Activated T-cell treated with anti-CD3 and anti-CD28 coated beads for 24 hours (primary cell): ENCODE results near the gene C2CD4C.
A peak's percentile ranks its signal among the peaks of the same experiment; 100 is the strongest.
"Not testable (repeated sequence)": the region's sequence is repeated elsewhere in the genome, so short reads cannot be mapped to it uniquely, and the experiment has no call there.

Experiments
- DNase-seq: peaks from one replicate; pipeline ENCODE4 v3.0.0-alpha.2; 2020; ENCODE audit warnings: low read depth

The C2CD4C gene

DNA sequence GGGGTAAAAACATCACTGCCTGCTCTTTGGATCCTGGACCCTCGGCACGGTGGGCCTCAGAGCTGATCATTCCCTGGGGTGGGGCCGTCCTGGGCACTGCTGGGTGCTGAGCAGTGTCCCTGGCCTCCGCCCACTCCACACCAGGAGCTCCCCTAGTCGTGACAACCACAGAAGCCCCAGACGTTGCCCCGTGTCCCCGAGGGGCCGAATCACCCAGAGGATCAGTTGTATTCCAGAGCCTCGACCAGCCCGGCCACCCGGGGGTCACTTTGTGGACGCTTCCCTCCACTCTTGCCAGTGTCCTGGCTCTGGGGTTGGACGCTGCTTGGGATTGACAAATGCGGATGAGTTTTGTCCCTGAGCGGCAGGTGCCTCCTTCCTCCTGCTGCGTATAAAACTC is 10.2 kb downstream of the C2CD4C start:
- no peak for DNase-seq

DNA sequence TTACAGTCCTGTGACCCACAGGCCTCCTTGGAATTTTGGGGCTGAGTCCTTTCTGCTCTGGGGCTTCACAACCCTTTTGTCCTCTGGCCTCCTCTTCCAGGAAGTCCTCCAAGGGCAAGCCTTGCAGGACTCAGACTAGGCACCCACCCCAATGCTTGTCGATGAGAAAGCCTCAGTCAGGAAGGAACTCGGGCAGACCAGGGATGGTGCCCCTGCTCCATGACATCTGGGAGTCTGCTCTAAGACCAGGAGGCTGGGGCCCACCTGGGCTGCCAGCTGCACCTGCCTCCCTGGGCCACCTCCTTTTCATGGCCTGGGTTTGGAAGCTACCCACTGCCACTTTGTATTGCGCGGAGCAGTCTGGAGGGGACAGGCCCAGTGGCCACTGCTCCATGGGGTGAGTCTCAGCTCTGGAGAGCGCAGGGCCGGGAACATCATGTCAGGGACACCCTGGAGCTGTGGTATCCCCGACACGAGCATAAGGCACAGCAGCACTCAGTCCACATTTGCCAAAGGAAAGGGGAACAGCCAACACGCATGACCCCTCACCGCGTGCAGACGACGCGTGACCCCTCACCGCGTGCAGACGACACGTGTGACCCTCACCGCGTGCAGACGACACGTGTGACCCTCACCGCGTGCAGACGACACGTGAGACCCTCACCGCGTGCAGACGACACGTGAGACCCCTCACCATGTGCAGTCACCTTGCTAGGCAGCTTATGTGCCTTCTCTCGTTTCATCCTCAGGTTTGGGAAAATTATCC is 10.8 kb downstream of the C2CD4C start:
- DNase-seq = no peak

DNA sequence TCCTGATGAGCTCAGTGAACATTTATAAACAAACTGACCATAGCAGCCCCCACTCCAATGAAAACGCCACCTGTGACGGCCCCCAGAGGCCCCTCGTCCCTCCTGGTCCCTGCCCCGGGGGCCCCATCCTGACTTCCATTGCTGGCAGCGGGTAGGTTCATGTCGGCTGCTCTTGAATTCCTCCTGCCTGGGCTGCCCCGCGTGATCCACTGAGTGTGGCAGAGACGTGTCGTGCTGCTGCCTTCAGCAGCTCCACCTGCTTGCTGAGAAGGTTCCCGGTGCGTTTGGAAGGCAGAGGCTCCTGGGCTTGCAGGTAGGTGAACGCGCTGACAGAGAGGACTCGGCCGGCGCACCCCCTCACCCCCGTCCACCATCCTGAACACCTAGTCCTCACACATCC is 11.6 kb downstream of the C2CD4C start:
- DNase-seq = no peak

DNA sequence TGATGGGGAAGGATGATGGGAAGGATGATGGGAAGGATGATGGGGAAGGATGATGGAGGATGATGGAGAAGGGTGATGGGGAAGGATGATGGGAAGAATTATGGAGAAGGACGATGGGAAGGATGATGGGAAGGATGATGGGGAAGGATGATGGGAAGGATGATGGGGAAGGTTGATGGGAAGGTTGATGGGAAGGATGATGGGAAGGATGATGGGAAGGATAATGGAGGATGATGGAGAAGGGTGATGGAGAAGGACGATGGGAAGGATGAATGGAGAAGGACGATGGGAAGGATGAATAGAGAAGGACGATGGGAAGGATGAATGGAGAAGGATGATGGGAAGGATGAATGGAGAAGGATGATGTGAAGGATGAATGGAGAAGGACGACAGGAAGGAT is 13.5 kb downstream of the C2CD4C start:
- DNase-seq = no peak

DNA sequence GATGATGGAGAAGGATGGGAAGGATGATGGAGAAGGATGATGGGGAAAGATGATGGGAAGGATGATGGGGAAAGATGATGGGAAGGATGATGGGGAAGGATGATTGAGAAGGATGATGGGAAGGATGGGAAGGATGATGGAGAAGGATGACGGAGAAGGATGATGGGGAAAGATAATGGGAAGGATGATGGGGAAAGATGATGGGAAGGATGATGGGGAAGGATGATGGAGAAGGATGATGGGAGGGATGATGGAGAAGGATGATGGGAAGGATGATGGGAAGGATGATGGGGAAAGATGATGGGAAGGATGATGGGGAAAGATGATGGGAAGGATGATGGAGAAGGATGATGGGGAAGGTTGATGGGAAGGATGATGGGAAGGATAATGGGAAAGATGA is 14.1 kb downstream of the C2CD4C start:
- DNase-seq = not testable (repeated sequence)

DNA sequence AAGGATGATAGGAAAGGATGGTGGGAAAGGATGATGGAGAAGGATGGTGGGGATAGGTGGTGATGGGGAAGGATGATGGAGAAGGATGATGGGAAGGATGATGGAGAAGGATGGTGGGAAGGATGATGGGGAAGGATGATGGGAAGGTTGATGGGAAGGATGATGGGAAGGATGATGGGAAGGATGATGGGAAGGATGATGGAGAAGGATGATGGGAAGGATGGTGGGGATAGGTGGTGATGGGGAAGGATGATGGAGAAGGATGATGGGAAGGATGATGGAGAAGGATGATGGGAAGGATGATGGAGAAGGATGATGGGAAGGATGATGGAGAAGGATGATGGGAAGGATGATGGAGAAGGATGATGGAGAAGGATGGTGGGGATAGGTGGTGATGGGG is 15.4 kb downstream of the C2CD4C start:
- DNase-seq = not testable (repeated sequence)

DNA sequence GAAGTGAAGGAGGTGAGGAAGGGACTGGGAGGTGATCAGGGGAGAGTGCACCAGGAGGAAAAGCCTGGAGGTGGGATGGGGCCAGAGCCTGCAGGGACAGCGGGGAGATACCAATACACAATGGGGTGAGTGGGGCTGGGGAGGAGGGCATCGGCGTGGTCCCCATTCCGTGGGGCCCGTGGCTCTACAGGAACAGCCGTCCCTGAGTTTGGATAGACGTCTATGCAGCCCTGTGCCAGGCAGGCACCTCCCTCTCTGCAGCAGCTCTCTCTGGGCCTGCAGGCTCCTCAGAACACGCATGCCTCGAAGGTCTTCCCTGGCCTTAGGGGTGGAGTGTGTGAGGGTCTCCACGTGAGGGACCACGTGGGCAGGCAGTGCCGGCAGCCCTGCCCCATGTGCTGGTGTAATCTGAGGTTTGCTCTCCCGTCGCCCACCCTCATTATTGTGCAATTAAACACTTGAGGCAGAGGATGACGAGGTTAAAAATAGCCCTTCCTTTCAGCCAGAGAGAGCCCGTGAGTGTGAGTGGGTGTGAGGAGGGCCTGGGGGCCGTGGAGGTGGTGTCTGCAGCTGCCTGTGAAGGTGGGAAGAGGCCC is 16.5 kb downstream of the C2CD4C start:
- DNase-seq = no peak

DNA sequence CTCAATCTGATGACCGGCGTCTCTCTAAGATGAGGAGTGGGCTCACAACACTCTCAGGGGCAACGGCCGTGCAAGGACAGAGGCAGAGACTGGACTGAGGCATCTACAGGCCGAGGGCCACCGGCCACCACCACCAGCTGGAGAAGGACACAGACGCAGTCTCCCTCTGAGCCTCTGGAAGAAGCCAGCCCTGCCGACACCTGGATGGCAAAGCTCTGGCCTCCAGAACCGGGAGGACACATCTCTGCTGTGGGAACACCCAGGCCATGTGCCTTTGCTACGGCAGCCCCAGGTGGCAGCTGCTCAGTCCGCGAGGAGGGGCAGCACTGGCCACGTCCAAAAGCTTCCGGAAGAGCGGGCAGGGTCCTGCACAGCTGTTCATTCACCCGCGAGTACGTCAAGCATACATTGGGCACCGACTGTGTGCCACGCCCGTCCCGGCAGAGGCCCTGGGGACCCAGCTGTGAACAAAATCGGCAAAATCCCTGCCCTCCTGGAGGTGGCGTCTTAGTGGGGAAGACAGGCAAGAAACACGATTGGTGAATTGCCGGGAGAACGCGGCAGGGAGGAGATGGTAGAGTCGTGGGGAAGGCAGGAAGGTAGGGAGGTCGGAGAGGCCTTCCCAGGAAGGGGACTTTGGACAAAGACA is 17.1 kb downstream of the C2CD4C start:
- DNase-seq = no peak

DNA sequence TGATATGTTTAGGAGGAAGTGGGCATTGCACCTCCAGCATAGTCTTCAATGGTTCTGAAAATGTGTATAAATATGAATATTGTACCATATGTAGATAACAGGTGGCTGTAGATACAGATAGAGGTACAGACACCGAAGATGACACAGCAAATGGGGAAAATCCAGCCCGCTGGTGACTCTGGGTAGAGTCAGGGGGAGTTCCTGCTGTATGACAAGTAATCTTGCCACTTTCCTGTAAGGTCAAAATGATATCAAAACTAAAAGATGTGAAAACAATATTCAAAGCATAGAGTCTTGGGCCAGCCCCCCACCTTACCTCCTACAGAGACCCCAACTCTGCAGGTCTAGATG is 17.8 kb downstream of the C2CD4C start:
- no peak for DNase-seq

DNA sequence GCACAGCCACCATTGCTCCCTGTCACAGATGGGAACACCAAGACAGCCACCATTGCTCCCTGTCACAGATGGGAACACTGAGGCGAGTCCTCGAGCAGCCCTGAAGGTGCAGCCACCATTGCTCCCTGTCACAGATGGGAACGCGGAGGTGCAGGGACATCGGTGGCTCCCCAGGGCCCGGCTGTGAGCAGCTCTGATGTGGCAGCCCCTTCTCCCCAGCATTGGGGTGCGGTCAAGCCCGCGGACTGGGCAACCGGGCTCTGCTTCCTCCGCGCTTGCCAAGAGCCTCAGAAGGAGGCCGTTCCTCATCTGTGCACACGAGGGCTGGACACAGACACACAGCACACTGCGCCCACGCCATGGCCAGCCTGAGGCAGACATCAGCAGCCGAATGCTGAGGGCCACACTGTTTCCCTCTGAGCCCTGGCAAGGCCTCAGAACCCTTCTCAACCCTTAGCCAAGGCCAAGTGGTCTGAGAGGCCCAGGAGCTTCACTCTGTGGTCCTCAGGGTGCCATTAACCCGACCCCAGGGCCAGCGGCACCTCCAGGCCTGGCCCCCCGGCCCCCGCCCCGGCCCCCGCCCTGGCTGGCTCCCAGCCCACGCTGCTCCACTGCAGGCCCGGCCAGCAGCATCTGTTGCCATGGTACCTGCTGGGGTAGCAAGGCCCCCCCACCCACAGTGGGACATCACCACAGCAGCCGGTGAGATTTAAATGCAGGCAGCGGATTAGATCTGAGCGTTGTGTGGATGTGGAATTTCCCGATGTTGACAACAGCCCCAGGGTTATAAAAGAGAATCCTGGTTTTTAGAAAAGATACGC is 18.4 kb downstream of the C2CD4C start:
- no peak for DNase-seq

DNA sequence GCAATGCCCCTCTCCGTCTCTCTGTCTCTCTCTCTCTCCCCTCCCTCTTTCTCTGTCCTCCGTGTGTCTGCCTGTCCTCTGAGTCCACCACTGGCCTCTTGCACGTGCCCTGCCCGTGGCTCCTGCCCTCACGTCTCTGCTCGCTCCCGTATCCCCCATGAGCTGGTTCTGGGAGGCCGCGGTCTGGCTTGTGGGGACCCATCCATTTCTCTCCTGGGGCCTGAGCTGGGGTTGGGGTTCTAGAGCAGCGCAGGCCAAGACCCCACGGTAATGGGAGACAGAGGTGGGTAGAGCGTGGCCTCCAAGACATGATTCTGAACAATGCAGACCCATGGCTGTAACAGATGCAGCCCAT is 19.0 kb downstream of the C2CD4C start:
- DNase-seq = no peak

DNA sequence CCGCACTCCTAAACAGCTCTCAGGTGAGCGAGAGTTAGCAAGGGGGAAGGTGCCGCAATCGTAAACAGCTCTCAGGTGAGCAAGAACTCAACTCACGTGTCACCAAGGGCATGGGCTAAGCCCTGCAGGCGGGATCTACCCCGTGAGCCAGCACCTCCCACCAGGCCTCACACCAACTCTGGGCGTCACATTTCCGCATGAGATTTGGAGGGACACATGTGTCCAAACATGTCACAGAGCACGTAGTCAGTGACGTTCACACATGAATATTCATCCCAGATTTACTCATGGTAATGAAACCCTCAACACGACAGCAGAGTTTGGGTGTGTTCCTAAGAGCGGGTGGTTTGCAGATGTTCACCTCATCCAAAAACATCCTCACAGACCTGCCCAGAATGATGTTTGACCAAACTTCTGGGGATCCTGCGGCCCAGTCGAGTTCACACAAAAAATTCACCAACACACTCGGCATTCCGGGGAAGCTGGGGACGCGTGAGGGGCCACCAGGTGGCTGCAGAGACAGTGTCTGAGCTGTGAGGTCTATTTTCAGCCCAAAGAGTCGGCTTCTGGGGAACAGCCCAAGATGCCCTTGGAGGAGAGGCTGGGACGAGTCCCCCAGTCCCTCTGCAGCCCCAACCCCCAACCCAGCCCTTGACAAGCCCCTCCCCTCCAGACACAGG is 19.6 kb downstream of the C2CD4C start:
- DNase-seq = no peak

DNA sequence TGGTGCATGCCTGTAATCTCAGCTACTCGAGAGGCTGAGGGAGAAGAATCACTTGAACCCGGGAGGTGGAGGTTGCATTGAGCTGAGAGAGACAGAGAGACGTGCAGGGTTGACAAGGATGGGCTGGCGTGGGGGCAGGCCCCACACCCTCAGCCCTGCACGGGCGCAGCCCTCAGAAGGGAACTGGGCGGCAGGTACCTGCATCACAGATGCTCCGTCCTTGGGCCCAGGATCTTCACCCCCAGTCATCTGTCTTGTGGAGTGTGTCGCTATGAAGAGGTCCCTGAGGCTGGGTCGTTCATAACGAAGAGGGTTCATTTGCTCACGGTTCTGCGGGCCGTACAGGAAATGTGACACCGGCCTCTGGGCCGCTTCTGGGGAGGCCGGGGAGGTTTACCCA is 20.3 kb downstream of the C2CD4C start:
- DNase-seq = no peak

DNA sequence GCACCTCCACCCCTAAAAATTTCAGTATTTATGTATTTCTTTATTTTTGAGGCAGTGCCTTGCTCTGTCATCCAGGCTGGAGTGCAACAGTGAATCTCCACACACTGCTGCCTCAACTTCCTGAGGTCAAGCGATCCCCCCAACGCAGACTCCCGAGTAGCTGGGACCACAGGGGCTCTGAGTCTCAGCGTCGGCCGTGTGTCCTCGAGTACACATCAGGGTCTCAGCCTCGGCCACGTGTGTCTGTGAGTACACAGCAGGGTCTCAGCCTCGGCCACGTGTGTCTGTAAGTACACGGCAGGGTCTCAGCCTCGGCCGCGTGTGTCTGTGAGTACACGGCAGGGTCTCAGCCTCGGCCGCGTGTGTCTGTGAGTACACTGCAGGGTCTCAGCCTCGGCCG is 21.2 kb downstream of the C2CD4C start:
- DNase-seq = no peak

DNA sequence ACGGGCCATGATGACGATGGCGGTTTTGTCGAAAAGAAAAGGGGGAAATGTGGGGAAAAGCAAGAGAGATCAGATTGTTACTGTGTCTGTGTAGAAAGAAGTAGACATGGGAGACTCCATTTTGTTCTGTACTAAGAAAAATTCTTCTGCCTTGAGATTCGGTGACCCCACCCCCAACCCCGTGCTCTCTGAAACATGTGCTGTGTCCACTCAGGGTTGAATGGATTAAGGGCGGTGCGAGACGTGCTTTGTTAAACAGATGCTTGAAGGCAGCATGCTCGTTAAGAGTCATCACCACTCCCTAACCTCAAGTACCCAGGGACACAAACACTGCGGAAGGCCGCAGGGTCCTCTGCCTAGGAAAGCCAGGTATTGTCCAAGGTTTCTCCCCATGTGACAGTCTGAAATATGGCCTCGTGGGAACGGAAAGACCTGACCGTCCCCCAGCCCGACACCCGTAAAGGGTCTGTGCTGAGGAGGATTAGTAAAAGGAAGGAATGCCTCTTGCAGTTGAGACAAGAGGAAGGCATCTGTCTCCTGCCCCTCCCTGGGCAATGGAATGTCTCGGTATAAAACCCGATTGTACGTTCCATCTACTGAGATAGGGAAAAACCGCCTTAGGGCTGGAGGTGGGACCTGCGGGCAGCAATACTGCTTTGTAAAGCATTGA is 22.2 kb downstream of the C2CD4C start:
- DNase-seq = not testable (repeated sequence)

DNA sequence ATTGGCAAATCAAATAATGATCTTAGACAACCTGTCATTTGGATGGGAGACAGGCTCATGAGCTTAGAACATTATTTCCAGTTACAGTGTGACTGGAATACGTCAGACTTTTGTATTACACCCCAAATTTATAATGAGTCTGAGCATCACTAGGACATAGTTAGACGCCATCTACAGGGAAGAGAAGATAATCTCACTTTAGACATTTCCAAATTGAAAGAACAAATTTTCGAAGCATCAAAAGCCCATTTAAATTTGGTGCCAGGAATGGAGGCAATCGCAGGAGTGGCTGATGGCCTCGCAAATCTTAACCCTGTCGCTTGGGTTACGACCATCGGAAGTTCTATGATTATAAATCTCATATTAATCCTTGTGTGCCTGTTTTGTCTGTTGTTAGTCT is 22.8 kb downstream of the C2CD4C start:
- DNase-seq = not testable (repeated sequence)

DNA sequence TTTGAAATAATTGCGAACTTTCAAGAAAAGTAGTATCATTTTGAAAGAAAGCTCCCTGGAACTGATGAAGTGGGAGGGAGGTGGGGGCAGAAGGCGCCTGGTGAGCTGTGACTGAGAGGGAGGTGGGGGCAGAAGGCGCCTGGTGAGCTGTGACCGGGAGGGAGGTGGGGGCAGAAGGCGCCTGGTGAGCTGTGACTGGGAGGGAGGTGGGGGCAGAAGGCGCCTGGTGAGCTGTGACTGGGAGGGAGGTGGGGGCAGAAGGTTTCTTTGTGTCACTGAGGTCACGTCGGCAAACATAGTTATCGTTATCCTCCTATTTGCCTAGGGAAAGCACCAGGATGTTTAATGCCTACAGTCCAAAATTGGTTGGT is 24.2 kb downstream of the C2CD4C start:
- DNase-seq = no peak

DNA sequence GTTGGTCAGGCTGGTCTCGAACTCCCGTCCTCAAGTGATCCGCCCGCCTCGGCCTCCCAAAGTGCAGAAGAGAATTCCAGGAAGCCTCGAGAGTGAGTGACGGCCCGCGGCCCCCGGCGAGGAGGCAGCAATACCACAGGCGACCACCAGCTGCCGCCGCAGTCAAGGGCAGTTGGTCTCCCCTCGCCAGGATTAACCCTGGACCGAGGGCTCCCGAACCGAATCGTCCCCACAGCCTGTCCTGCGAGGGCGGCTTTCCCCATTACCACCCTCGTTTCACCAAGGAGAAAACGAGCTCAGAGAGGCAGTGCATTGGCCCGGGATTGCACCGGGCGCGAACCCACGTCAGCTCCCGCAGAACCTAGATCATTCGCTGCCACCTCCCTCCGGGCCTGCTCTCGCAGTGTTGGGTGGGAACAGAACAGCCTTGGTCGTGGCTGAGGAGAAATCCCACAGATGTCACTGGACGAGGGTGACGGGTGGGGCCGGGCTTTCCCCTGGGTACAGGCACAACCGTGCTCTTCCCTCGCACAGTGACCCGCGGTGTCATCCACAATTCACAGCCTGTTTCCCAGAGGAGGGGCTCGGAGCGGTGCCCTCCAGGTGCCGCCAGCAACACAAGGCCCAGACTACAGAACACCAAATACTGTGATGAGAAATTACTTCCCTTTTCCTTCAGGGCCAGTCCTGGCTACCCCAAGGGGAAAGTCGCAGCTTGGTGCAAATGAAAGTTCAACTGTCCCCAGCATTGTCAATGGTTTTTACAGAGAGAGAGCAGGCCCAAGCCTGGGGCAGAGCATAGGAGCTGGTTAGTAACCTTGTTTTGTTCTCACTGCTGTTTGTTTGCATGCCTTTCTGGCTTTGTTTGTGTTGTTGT is 24.8 kb downstream of the C2CD4C start:
- DNase-seq = no peak

DNA sequence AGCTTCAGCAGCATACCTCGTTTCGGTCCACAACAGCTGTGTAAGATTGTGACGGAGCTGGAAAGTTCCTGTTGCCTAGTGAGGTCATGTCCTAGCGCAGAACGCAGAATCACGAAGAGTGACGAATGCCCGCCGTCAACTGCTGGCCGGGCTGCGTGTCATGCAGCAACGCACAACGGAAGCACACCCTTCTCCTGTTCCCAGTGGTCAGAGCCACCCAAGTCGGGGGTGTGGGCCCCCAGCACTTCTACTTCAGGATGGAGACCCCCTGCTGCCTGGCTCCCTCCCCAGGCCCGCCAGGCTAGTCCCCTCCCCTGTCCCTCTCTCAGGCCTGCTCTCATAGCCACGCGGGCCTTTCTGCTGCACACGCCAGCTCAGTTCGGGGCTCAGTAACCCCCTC is 25.9 kb downstream of the C2CD4C start:
- no peak for DNase-seq

DNA sequence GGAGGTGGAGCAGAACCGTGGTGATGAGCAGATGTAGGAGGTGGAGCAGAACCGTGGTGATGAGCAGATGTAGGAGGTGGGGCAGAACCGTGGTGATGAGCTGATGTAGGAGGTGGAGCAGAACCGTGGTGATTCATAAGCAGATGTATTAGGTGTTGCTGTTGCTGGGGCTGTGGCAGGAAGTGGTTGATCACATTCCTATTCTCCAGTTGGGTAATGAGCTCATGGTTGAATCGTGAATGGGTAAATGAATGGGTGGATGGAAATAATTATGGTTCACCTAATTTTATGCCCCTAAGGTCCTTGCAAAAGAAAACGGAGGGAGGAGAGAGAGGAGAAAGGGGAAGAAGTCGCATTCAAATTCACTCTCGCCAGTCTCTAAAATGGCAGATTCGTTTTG is 26.4 kb downstream of the C2CD4C start:
- peak; percentile 24 for DNase-seq

DNA sequence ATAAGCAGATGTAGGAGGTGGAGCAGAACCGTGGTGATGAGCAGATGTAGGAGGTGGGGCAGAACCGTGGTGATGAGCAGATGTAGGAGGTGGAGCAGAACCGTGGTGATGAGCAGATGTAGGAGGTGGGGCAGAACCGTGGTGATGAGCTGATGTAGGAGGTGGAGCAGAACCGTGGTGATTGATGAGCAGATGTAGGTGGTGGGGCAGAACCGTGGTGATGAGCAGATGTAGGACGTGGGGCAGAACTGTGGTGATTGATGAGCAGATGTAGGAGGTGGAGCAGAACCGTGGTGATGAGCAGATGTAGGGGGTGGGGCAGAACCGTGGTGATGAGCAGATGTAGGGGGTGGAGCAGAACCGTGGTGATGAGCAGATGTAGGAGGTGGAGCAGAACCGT is 27.0 kb downstream of the C2CD4C start:
- DNase-seq = peak; percentile 8
